ENCODE results near the gene F2R. TPM values are rescaled to one million over a fixed set of nuclear protein-coding genes. Genes with fewer than 3 reads are reported as not detected.
A peak's percentile ranks its signal among the peaks of the same experiment; 100 is the strongest.

The F2R gene
- total and polyA plus RNA-seq, 10 donors, result 4.7 to 128 (median 70.8) TPM

DNA sequence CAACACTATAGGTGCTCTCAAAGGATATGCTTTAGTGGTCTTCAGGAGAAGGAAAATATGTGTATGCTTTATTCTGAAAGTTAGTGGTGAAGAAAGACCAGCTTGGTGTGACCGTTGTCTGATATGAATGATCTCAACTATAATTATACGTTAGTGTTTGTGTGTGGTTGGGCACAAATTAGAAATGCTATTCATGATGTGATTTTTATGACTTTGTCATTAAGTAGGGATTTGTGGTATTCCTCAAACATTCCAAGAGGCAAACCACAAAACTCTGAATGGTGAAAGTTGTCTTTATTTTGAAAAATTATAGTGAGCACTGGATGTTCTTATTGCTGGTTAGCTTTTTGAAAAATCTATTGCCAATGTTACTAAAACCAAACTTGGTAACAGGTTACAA, 6.2 kb upstream of the F2R start:
- H3K4me3 ChIP-seq, result no peak overlapping the region
- H3K27me3 ChIP-seq (replicated peaks in 1 of 7), result peaks cover 0 to 5% (median 4%) of the 10 kb centered on the region in 7 donors
- H3K36me3 ChIP-seq, result peaks cover 0 to 24% (median 0%) of the 10 kb centered on the region in 6 donors
- H3K4me1 ChIP-seq, result peaks cover 0 to 18% (median 12%) of the 10 kb centered on the region in 6 donors
- 73 to 86% (median 82%) methylated on average over 2 of the region's 2 CpGs for WGBS, 5 donors
- DNase-seq, result no peak
- intact Hi-C loops (cut with DNase I; ENCODE audit: low total_unique reads), result loop anchor here (10.0 kb wide), 1 partner anchor 105 kb away; no protein-coding TSS in a partner anchor
- no peak overlapping the region for H3K27ac ChIP-seq
- TF ChIP-seq POLR2A (IDR thresholded peaks at IDR 0.05) (no peak), POLR2AphosphoS5 (IDR thresholded peaks at IDR 0.05) (no peak)
- TF ChIP-seq, protein P1, sequence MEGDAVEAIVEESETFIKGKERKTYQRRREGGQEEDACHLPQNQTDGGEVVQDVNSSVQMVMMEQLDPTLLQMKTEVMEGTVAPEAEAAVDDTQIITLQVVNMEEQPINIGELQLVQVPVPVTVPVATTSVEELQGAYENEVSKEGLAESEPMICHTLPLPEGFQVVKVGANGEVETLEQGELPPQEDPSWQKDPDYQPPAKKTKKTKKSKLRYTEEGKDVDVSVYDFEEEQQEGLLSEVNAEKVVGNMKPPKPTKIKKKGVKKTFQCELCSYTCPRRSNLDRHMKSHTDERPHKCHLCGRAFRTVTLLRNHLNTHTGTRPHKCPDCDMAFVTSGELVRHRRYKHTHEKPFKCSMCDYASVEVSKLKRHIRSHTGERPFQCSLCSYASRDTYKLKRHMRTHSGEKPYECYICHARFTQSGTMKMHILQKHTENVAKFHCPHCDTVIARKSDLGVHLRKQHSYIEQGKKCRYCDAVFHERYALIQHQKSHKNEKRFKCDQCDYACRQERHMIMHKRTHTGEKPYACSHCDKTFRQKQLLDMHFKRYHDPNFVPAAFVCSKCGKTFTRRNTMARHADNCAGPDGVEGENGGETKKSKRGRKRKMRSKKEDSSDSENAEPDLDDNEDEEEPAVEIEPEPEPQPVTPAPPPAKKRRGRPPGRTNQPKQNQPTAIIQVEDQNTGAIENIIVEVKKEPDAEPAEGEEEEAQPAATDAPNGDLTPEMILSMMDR (IDR thresholded peaks at IDR 0.05 in 8 of 11, conservative IDR thresholded peaks at IDR 0.05 in 3 of 11), result no peak
- H3K9me3 ChIP-seq, result no peaks in the 10 kb centered on the region

DNA sequence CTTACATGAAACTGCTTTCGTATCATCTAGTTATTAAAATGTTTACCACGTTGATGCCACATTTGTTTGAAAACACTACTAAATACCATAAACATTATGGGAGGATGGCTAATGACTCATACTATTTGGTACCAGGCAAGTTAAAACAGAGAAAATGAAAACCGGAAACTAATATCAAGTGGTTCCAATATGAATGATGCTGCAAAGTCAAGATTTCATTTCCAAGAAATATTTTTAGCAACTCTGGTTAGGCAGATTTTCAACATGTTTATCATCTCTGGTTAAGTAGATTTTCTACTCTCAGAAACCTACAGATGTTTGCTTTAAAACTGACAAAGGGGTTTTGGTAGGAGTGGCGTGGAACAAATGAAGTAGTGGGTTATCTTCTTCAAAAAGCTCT, 4.9 kb upstream of the F2R start:
- no peak for TF ChIP-seq POLR2A (IDR thresholded peaks at IDR 0.05)
- TF ChIP-seq POLR2AphosphoS5 (IDR thresholded peaks at IDR 0.05), result no peak
- TF ChIP-seq, protein P1 (IDR thresholded peaks at IDR 0.05 in 8 of 11, conservative IDR thresholded peaks at IDR 0.05 in 3 of 11), result no peak
- peaks cover 0 to 24% (median 0%) of the 10 kb centered on the region in 6 donors for H3K36me3 ChIP-seq
- H3K4me1 ChIP-seq, result peaks cover 3 to 22% (median 16%) of the 10 kb centered on the region in 6 donors

DNA sequence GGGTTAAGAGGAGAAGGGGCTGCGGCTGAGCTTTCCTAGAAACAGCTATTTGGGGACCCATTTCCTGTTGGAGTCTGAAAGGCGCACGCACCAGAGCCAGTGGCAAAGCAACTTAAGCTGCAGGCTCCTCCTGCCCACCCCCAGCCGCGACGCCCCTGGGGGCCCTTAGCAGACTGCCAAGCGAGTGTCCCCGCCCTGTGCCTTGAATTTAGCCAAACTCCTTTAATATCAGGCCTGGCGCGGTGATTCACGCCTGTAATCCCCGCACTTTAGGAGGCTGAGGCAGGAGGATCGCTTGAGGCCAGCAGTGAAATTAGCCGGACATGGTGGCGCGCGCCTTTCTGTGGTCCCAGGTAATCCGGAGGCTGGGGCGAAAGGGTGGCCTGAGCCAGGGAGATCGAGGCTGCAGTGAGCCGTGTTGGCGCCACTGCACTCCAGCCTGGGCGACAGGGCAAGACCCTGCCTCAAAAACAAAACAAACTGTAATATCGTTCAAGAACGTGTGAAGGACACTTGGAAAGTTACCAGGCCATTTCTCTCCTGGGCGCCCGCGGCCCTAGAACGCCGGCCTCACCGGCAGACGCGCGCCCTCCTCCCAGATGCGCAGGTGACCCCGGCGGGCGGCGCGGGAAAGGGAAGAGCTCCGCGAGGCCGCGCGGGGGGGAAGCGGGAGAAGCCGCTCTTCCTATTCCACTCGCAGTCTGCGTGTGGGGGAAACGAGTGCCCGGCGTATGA, 1.0 kb upstream of the F2R start:
- H3K4me3 ChIP-seq, result peak overlapping the region; percentile 55 to 84 (median 72)
- H3K4me1 ChIP-seq, result peaks cover 11 to 60% (median 42%) of the 10 kb centered on the region in 6 donors
- H3K27ac ChIP-seq, result peak overlapping the region; percentile 77 to 92 (median 89)
- peak; percentile 85 for DNase-seq
- no peaks in the 10 kb centered on the region for H3K36me3 ChIP-seq
- intact Hi-C loops (cut with DNase I; ENCODE audit: low total_unique reads), result loop anchor here (5.0 to 10.0 kb wide), 2 partner anchors 57 to 110 kb away; no protein-coding TSS in a partner anchor
- no peaks in the 10 kb centered on the region for H3K9me3 ChIP-seq
- peaks cover 0 to 35% (median 10%) of the 10 kb centered on the region in 7 donors for H3K27me3 ChIP-seq (replicated peaks in 1 of 7)
- peak in 1 of 3 donors; percentile 63 for TF ChIP-seq POLR2AphosphoS5 (IDR thresholded peaks at IDR 0.05)
- TF ChIP-seq, protein P1 (IDR thresholded peaks at IDR 0.05 in 8 of 11, conservative IDR thresholded peaks at IDR 0.05 in 3 of 11), result no peak
- TF ChIP-seq POLR2A (IDR thresholded peaks at IDR 0.05), result peak in 1 of 3 donors; percentile 14
- 3 to 17% (median 10%) methylated on average over 37 to 52 of the region's 52 CpGs for WGBS, 5 donors

More for the DNA sequence above, 4.9 kb upstream of the F2R start:
- no peak overlapping the region for H3K4me3 ChIP-seq
- DNase-seq, result no peak
- intact Hi-C loops (cut with DNase I; ENCODE audit: low total_unique reads), result loop anchor here (10.0 kb wide), 1 partner anchor 106 kb away; no protein-coding TSS in a partner anchor
- 48 to 70% (median 54%) methylated on average over 4 of the region's 4 CpGs for WGBS, 5 donors
- peak overlapping the region in 6 of 8 donors; percentile 19 to 67 (median 48) for H3K27ac ChIP-seq
- no peaks in the 10 kb centered on the region for H3K9me3 ChIP-seq
- H3K27me3 ChIP-seq (replicated peaks in 1 of 7), result peaks cover 0 to 17% (median 10%) of the 10 kb centered on the region in 7 donors

DNA sequence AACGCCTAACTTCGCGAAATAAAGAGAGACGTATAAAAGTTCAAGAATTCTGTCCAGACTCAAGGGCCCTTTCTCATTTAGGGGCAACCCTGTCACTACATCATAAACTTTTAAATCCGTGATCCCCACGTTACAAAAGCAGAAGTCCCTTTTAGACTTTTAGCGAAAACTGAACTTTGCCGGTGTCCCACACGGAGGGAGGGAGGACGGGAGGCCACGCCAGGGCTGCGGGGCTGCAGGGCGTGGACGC, 515 bp upstream of the F2R start:
- Histone ChIP-seq H3K36me3 (no peaks in the 10 kb centered on the region), H3K4me1 (peaks cover 13 to 65% (median 46%) of the 10 kb centered on the region in 6 donors), H3K4me3 (peak overlapping the region; percentile 55 to 84 (median 72)), H3K27ac (peak overlapping the region; percentile 77 to 92 (median 89)), H3K27me3 (replicated peaks in 1 of 7) (peaks cover 0 to 35% (median 10%) of the 10 kb centered on the region in 7 donors), H3K9me3 (no peaks in the 10 kb centered on the region)
- 0 to 3% (median 1%) methylated on average over 14 of the region's 14 CpGs for WGBS, 5 donors
- intact Hi-C loops (cut with DNase I; ENCODE audit: low total_unique reads), result loop anchor here (5.0 to 10.0 kb wide), 2 partner anchors 57 to 111 kb away; no protein-coding TSS in a partner anchor
- no peak for TF ChIP-seq POLR2A (IDR thresholded peaks at IDR 0.05)
- TF ChIP-seq POLR2AphosphoS5 (IDR thresholded peaks at IDR 0.05), result no peak
- TF ChIP-seq, protein P1 (IDR thresholded peaks at IDR 0.05 in 8 of 11, conservative IDR thresholded peaks at IDR 0.05 in 3 of 11), result no peak
- DNase-seq, result no peak
